GM10266 (cell line): ENCODE measurements around the gene KCNQ1.

Source experiments
- DNase-seq: peaks from one replicate; pipeline ENCODE4 v3.0.0; 2012; ENCODE audit errors: extremely low spot score
- CTCF ChIP-seq: IDR thresholded peaks from 2 replicates; pipeline ENCODE4 v1.5.1; 2012; ENCODE audit warnings: mild to moderate bottlenecking, low read depth; ENCODE audit not compliant: control insufficient read depth, insufficient read depth; ENCODE audit errors: missing control alignments

Gene KCNQ1

GRCh38 chr11:2689651-2690575 lies 245.1 kb downstream of the KCNQ1 start:
- no peak for DNase-seq
- no peak for TF ChIP-seq CTCF

GRCh38 chr11:2690596-2691354 lies 246.0 kb downstream of the KCNQ1 start:
- no peak for TF ChIP-seq CTCF
- no peak for DNase-seq

GRCh38 chr11:2691355-2691761 lies 246.6 kb downstream of the KCNQ1 start:
- no peak for DNase-seq
- TF ChIP-seq CTCF, result no peak

GRCh38 chr11:2691991-2692875 lies 247.4 kb downstream of the KCNQ1 start:
- no peak for DNase-seq
- no peak for TF ChIP-seq CTCF

GRCh38 chr11:2693271-2694261 lies 248.8 kb downstream of the KCNQ1 start:
- TF ChIP-seq CTCF, result no peak
- no peak for DNase-seq

- TF ChIP-seq CTCF, result no peak
- no peak for DNase-seq
These were observed 249.7 kb downstream of the KCNQ1 start for GRCh38 chr11:2694495-2694894.
